H1 (cell line): ENCODE data around the gene AGAP1. TPM values are rescaled to one million over a fixed set of nuclear protein-coding genes. Genes with fewer than 3 reads are reported as not detected.

Source experiments
- CTCF ChIA-PET: fragments of 300-600 bp; sonication (Branson Sonifier 250); formaldehyde crosslinking; loops from one replicate; lab custom pipeline; 2021; ENCODE audit not compliant: partially characterized antibody; lab: Charles Lee
- POLR2A ChIA-PET: fragments of 300-600 bp; sonication (Branson Sonifier 250); formaldehyde crosslinking; loops from one replicate; lab custom pipeline; 2021; ENCODE audit warnings: inconsistent platforms; ENCODE audit not compliant: partially characterized antibody; lab: Charles Lee
- DNase-seq, 2 experiments: peaks; one replicate each; pipeline versions ENCODE4 v3.0.0 to v3.0.0-alpha.2; 2010 to 2022; ENCODE audit warnings: low spot score in 2 of 2, low read depth in 1 of 2, mixed read lengths in 1 of 2
- FAIRE-seq: peaks from 2 replicates; lab custom pipeline; 2011; peaks lifted over from hg19 to GRCh38; lab: Jason Lieb, UNC
- H2AFZ ChIP-seq: 2 replicates; pipeline ENCODE4 v1.8.1; 2012; ENCODE audit warnings: low read length, inconsistent platforms
- H2AK5ac ChIP-seq: 2 replicates; pipeline ENCODE4 v1.6.1; 2013; ENCODE audit warnings: low read depth, low read length
- H2BK120ac ChIP-seq: replicated peaks from 2 replicates; pipeline ENCODE3; 2013; ENCODE audit warnings: low read depth, low read length, inconsistent platforms
- H2BK12ac ChIP-seq: 2 replicates; pipeline ENCODE4 v1.6.1; 2013; ENCODE audit warnings: low read depth, low read length
- H2BK15ac ChIP-seq: 2 replicates; pipeline ENCODE4 v1.6.1; 2013; ENCODE audit warnings: low read length
- H2BK20ac ChIP-seq: 2 replicates; pipeline ENCODE4 v1.6.1; 2013; ENCODE audit warnings: low read length
- H2BK5ac ChIP-seq: 2 replicates; pipeline ENCODE4 v1.6.1; 2013; ENCODE audit warnings: low read depth, low read length
- H3K14ac ChIP-seq: 2 replicates; pipeline ENCODE4 v1.6.1; 2013; ENCODE audit warnings: inconsistent platforms; ENCODE audit not compliant: insufficient read length
- H3K18ac ChIP-seq: 2 replicates; pipeline ENCODE4 v1.6.1; 2013; ENCODE audit warnings: low read length; ENCODE audit errors: extremely low read depth
- H3K23ac ChIP-seq: 2 replicates; pipeline ENCODE4 v1.6.1; 2013; ENCODE audit warnings: inconsistent platforms; ENCODE audit not compliant: insufficient read length
- H3K23me2 ChIP-seq: 2 replicates; pipeline ENCODE4 v1.6.1; 2013; ENCODE audit warnings: low read depth, low read length
- H3K27ac ChIP-seq: 2 replicates; pipeline ENCODE4 v1.6.1; 2011; ENCODE audit warnings: low read depth, low read length, inconsistent platforms
- H3K27me3 ChIP-seq, 4 experiments: replicated peaks in 1 of 4; 1 replicate in 1 of 4; 2 replicates in 3 of 4; pipeline versions ENCODE4 v1.6.1 to v1.8.1; 2011 to 2013; ENCODE audit warnings: low read length in 3 of 4, mild to moderate bottlenecking in 3 of 4, inconsistent platforms in 2 of 4, mixed read lengths in 2 of 4, moderate library complexity in 1 of 4; ENCODE audit not compliant: control insufficient read depth in 3 of 4, insufficient read depth in 3 of 4; ENCODE audit errors: extremely low read depth in 1 of 4
- H3K36me3 ChIP-seq, 4 experiments: 2 replicates each; pipeline versions ENCODE4 v1.6.1 to v1.8.1; 2011 to 2013; ENCODE audit warnings: mild to moderate bottlenecking in 4 of 4, low read length in 3 of 4, moderate library complexity in 2 of 4, control low read depth in 1 of 4, inconsistent platforms in 1 of 4; ENCODE audit not compliant: insufficient read depth in 4 of 4, control insufficient read depth in 2 of 4
- H3K4ac ChIP-seq: replicated peaks from 2 replicates; pipeline ENCODE3; 2013; ENCODE audit warnings: low read length, low read depth, mixed read lengths, inconsistent platforms; ENCODE audit not compliant: insufficient read length
- H3K4me1 ChIP-seq, 4 experiments: replicated peaks in 1 of 4; 1 replicate in 1 of 4; 2 replicates in 3 of 4; pipeline versions ENCODE4 v1.6.1 to v1.8.1; 2011 to 2013; ENCODE audit warnings: low read length in 3 of 4, inconsistent platforms in 2 of 4, mixed read lengths in 1 of 4; ENCODE audit not compliant: insufficient read depth in 4 of 4, control insufficient read depth in 3 of 4
- H3K4me2 ChIP-seq, 2 experiments: 2 replicates each; pipeline versions ENCODE4 v1.6.1 to v1.8.1; 2011 to 2013; ENCODE audit warnings: low read depth in 2 of 2, low read length in 2 of 2, control low read depth in 1 of 2, inconsistent platforms in 1 of 2, mild to moderate bottlenecking in 1 of 2; ENCODE audit not compliant: insufficient read depth in 1 of 2
- H3K4me3 ChIP-seq, 4 experiments: fragments of 200-600, 300-600 bp in 1 of 4; sonication (generic), shearing (Covaris generic), sonication (Bioruptor Twin) in 1 of 4; 2 replicates each; pipeline versions ENCODE4 v1.5.1 to v1.8.1; 2011 to 2016; ENCODE audit warnings: low read length in 4 of 4, low read depth in 3 of 4, control low read depth in 2 of 4, inconsistent platforms in 2 of 4, mild to moderate bottlenecking in 2 of 4, mixed read lengths in 1 of 4, moderate library complexity in 1 of 4; ENCODE audit not compliant: insufficient read depth in 2 of 4; ENCODE audit errors: extremely low read depth in 1 of 4
- H3K56ac ChIP-seq: replicated peaks from 2 replicates; pipeline ENCODE3; 2013; ENCODE audit warnings: low read depth, mild to moderate bottlenecking, mixed read lengths, low read length, inconsistent platforms; ENCODE audit not compliant: insufficient read length
- H3K79me1 ChIP-seq: 2 replicates; pipeline ENCODE4 v1.6.1; 2013; ENCODE audit warnings: low read depth, low read length, control low read depth
- H3K79me2 ChIP-seq, 2 experiments: 2 replicates each; pipeline versions ENCODE4 v1.6.1 to v1.8.1; 2012 to 2013; ENCODE audit warnings: low read length in 2 of 2, mild to moderate bottlenecking in 2 of 2, inconsistent platforms in 1 of 2; ENCODE audit not compliant: insufficient read depth in 2 of 2, control insufficient read depth in 1 of 2
- H3K9ac ChIP-seq, 4 experiments: replicated peaks in 1 of 4; 1 replicate in 1 of 4; 2 replicates in 3 of 4; pipeline versions ENCODE4 v1.6.1 to v1.8.1; 2011 to 2013; ENCODE audit warnings: low read depth in 3 of 4, low read length in 3 of 4, control low read depth in 2 of 4, mild to moderate bottlenecking in 2 of 4, moderate library complexity in 2 of 4, inconsistent platforms in 1 of 4; ENCODE audit errors: extremely low read depth in 1 of 4
- H3K9me3 ChIP-seq, 2 experiments: 2 replicates each; pipeline versions ENCODE4 v1.6.1 to v1.8.1; 2012 to 2013; ENCODE audit warnings: mild to moderate bottlenecking in 2 of 2, moderate library complexity in 2 of 2, control low read depth in 1 of 2, inconsistent platforms in 1 of 2, low read depth in 1 of 2, low read length in 1 of 2, mixed read lengths in 1 of 2; ENCODE audit not compliant: insufficient read depth in 2 of 2
- H4K20me1 ChIP-seq, 2 experiments: replicated peaks in 1 of 2; 2 replicates each; pipeline versions ENCODE3 to v1.8.1; 2011 to 2013; ENCODE audit warnings: inconsistent platforms in 2 of 2, low read length in 2 of 2, mild to moderate bottlenecking in 1 of 2; ENCODE audit not compliant: insufficient read depth in 2 of 2, control insufficient read depth in 1 of 2
- H4K5ac ChIP-seq: 2 replicates; pipeline ENCODE4 v1.6.1; 2013; ENCODE audit warnings: low read length, low read depth, mixed read lengths, inconsistent platforms; ENCODE audit not compliant: insufficient read length
- H4K8ac ChIP-seq: 2 replicates; pipeline ENCODE4 v1.8.0; 2013; ENCODE audit warnings: mild to moderate bottlenecking, moderate library complexity, low read length, inconsistent platforms; ENCODE audit not compliant: insufficient read depth; ENCODE audit errors: extremely low read depth
- H4K91ac ChIP-seq: replicated peaks from 2 replicates; pipeline ENCODE3; 2013; ENCODE audit warnings: low read length, mixed read lengths, inconsistent platforms; ENCODE audit not compliant: insufficient read length
- CREB1 ChIP-seq: IDR thresholded peaks from 2 replicates; pipeline ENCODE4 v1.6.1; 2012; ENCODE audit warnings: inconsistent platforms
- CTBP2 ChIP-seq: IDR thresholded peaks from 2 replicates; pipeline ENCODE4 v1.7.0; 2011; ENCODE audit warnings: borderline replicate concordance, mild to moderate bottlenecking, moderate library complexity, mixed read lengths, low read length; ENCODE audit not compliant: insufficient read depth, insufficient read length
- E2F6 ChIP-seq: IDR thresholded peaks from 2 replicates; pipeline ENCODE4 v1.6.1; 2012; ENCODE audit warnings: inconsistent platforms
- EP300 ChIP-seq, 2 experiments: IDR thresholded peaks; 1 replicate in 1 of 2; 2 replicates in 1 of 2; pipeline ENCODE4 v1.6.1; 2011 to 2012; ENCODE audit warnings: low read depth in 2 of 2, low read length in 2 of 2, mild to moderate bottlenecking in 2 of 2, borderline replicate concordance in 1 of 2, inconsistent platforms in 1 of 2, moderate library complexity in 1 of 2
- POU5F1 ChIP-seq: IDR thresholded peaks from 2 replicates; pipeline ENCODE4 v1.6.1; 2011; ENCODE audit warnings: low read depth, mild to moderate bottlenecking, low read length, moderate library complexity
- RXRA ChIP-seq: IDR thresholded peaks from 2 replicates; pipeline ENCODE4 v1.6.1; 2011; ENCODE audit warnings: low read depth, mild to moderate bottlenecking, low read length, moderate library complexity; ENCODE audit not compliant: insufficient read depth
- USF2 ChIP-seq: IDR thresholded peaks from 2 replicates; pipeline ENCODE4 v1.6.1; 2011; ENCODE audit warnings: low read length, improper control_type of control experiment
- WGBS, 2 experiments: shearing (Covaris generic) in 1 of 2; methylation state at CpG; one replicate each; pipeline versions ENCODE4 v1.1.6 to v1.1.7; 2013 to 2015; ENCODE audit warnings: low lambda C conversion rate in 2 of 2, mixed read lengths in 2 of 2, inconsistent platforms in 1 of 2, low coverage in 1 of 2, missing lambda C conversion rate in 1 of 2; ENCODE audit not compliant: insufficient replicate concordance in 2 of 2, insufficient coverage in 1 of 2, insufficient read length in 1 of 2; ENCODE audit errors: extremely low coverage in 1 of 2, missing lambda C conversion rate in 1 of 2; 5-methylcytosine and 5-hydroxymethylcytosine counted together
- polyA plus RNA-seq, 7 experiments: library from polyadenylated mRNA; depleted of rRNA in 3 of 7; stranded (reverse) in 5 of 7; unstranded in 2 of 7; fragments of >200 nt in 5 of 7; fragments of 200-250 nt in 2 of 7; gene quantifications; 1 replicate in 5 of 7; 2 replicates in 1 of 7; 4 replicates in 1 of 7; pipeline versions ENCODE4 v1.2.1 to v1.2.3, GENCODE V29; 2011 to 2013; ENCODE audit warnings: missing spikeins in 2 of 7, mixed read lengths in 2 of 7
- total RNA-seq: library from RNA; stranded (reverse); fragmentation: NEBNext Ultra II Directional; extraction: Animal tissue kit (Norgen Biotek cat#: 25700); gene quantifications from 2 replicates; pipeline ENCODE4 v1.2.1, GENCODE V29; 2021
- TF ChIP-seq, protein P1 (sequence below), 3 experiments: IDR thresholded peaks; 1 replicate in 2 of 3; 2 replicates in 1 of 3; pipeline versions ENCODE4 v1.5.1 to v1.6.1; 2011; ENCODE audit warnings: low read length in 3 of 3, mild to moderate bottlenecking in 3 of 3, inconsistent platforms in 2 of 3, low read depth in 1 of 3, moderate library complexity in 1 of 3; ENCODE audit not compliant: insufficient read depth in 1 of 3; ENCODE audit errors: control extremely low read depth in 1 of 3

AGAP1 gene
- total and polyA plus RNA-seq, 2 of the 8 experiments (the other 6 are each of a cell fraction or from before 2014, with no cell fraction given) = 18.1 to 39.4 TPM

DNA sequence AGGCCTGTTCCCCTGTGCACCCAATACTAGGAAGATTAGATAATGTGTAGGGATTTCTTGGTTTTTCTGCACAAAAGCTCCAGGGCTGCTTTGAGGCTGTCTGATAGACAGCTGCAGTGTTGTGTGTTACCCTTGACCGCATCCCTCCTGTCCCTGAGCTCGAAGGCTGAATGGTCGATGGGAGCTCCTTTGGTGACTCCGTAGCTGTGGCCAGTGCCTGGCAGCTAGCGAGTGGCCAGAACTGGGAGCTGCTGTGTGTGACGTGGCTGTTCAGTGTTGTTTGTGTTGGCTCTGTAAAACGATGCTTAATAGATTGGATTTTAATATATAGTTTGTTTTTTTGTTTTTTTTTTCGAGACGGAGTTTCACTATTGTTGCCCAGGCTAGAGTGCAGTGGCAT, 170.0 kb downstream of the AGAP1 start:
- H2BK15ac ChIP-seq = no peak overlapping the region
- H2AFZ ChIP-seq = no peak overlapping the region
- DNase-seq (no peak), FAIRE-seq (no peak)
- H2BK20ac ChIP-seq = no peak overlapping the region
- H3K27ac ChIP-seq = no peak overlapping the region
- no peaks in the 10 kb centered on the region for H3K9me3 ChIP-seq
- H3K4me3 ChIP-seq = no peak overlapping the region
- peaks cover 7% of the 10 kb centered on the region; the same call in 1 of the 2 replicates for H3K79me1 ChIP-seq
- H3K14ac ChIP-seq = no peak overlapping the region
- H4K8ac ChIP-seq = peak overlapping the region; percentile 54; the same call in 1 of the 2 replicates
- H3K4me1 ChIP-seq = peaks cover 20 to 63% (median 42%) of the 10 kb centered on the region in 4 experiments
- no peaks in the 10 kb centered on the region for H3K36me3 ChIP-seq
- POLR2A ChIA-PET = interaction anchor here (0.6 to 0.7 kb wide), 2 partner anchors 18 to 338 kb away, joined by 3 read pairs; no protein-coding TSS in a partner anchor
- H4K91ac ChIP-seq = no peak overlapping the region
- H3K9ac ChIP-seq = no peak overlapping the region
- 0 out of 2 replicates have a peak overlapping the region, but pooled peaks have one; percentile 86 for H2AK5ac ChIP-seq
- H3K4me2 ChIP-seq = no peak overlapping the region; a peak in 1 of 4 replicates
- H3K56ac ChIP-seq = no peak overlapping the region
- whole genome bisulfite sequencing, 2 experiments = 79 to 100% methylated on average over 3 to 9 of the region's 9 CpGs
- no peaks in the 10 kb centered on the region for H3K23me2 ChIP-seq
- CTCF ChIA-PET = interaction anchor here (0.6 to 4.4 kb wide), 12 partner anchors 11 to 881 kb away, joined by 3 to 27 read pairs (median 4); no protein-coding TSS in a partner anchor
- H3K79me2 ChIP-seq = peaks cover 0 to 64% of the 10 kb centered on the region in 2 experiments; a peak in 3 of 4 replicates
- no peak overlapping the region for H2BK5ac ChIP-seq
- H2BK120ac ChIP-seq = no peak overlapping the region
- H3K27me3 ChIP-seq = no peaks in the 10 kb centered on the region
- peak overlapping the region; percentile 55; the same call in 1 of the 2 replicates for H2BK12ac ChIP-seq
- H4K20me1 ChIP-seq = no peaks in the 10 kb centered on the region
- H3K23ac ChIP-seq = no peak overlapping the region
- H3K4ac ChIP-seq = no peak overlapping the region
- H3K18ac ChIP-seq = no peak overlapping the region
- no peak overlapping the region for H4K5ac ChIP-seq
- TF ChIP-seq, protein P1, sequence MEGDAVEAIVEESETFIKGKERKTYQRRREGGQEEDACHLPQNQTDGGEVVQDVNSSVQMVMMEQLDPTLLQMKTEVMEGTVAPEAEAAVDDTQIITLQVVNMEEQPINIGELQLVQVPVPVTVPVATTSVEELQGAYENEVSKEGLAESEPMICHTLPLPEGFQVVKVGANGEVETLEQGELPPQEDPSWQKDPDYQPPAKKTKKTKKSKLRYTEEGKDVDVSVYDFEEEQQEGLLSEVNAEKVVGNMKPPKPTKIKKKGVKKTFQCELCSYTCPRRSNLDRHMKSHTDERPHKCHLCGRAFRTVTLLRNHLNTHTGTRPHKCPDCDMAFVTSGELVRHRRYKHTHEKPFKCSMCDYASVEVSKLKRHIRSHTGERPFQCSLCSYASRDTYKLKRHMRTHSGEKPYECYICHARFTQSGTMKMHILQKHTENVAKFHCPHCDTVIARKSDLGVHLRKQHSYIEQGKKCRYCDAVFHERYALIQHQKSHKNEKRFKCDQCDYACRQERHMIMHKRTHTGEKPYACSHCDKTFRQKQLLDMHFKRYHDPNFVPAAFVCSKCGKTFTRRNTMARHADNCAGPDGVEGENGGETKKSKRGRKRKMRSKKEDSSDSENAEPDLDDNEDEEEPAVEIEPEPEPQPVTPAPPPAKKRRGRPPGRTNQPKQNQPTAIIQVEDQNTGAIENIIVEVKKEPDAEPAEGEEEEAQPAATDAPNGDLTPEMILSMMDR (IDR thresholded peaks at IDR 0.05; ENCODE audit: control extremely low read depth in 1 of 3, insufficient read depth in 1 of 3, low read depth in 1 of 3, low read length in 3 of 3) = no peak
- TF ChIP-seq E2F6 = no peak
- no peak for TF ChIP-seq USF2
- no peak for TF ChIP-seq RXRA
- no peak for TF ChIP-seq CTBP2
- TF ChIP-seq CREB1 = no peak
- no peak for TF ChIP-seq POU5F1
- no peak for TF ChIP-seq EP300 (IDR thresholded peaks at IDR 0.05; ENCODE audit: borderline replicate concordance in 1 of 2, low read depth in 2 of 2, low read length in 2 of 2)
